Inflammatory macrophage (primary cell): ENCODE measurements around the gene INHBB.

Experiments used
- DNase-seq, 2 donors: peaks; one replicate each; pipeline ENCODE4 v3.0.0-alpha.2; 2020 to 2022

The INHBB gene

DNA sequence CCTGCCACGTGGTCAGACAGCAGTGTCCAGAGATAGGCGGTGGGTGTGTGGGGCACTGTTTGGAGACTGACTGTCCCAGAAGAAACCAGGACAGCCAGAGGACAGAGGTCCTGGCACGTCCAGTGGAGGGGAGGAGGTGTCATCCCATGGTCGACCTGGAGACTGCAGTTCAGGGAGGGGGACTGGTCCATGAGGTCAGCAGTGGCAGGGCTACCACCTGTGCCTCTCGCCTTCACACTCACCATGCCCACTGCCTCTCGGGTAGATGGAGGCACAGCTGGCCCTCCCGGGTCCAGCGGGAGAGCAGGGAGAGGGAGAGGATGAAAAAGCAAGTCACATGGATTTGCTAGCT is 53.9 kb downstream of the INHBB start:
- no peak for DNase-seq

DNA sequence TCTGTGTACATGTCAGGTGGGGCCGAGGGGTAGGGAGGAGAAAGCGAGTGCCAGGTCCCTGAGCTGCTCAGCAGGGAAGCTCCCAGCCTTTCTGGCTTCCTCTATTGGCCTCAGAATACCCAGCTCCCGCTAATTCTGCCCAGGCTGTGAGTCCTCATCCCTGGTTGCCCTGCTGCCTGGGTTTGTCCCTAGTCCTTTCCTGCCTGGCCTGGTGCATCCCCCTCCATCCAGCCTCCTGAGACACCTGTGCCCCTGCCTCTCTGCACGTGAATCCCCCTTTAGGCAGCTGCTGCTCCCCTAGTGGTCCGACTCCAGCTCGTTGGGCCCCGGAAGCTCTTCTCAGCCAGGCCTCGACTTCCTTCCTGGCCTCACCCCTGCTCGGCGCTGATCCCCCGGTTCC is 54.6 kb downstream of the INHBB start:
- DNase-seq = no peak
